ENCODE measurements around the gene DCLRE1B. TPM values are rescaled to one million over a fixed set of nuclear protein-coding genes. Genes with fewer than 3 reads are reported as not detected.

The DCLRE1B gene
- total RNA-seq, 4 donors from 2014 or later, result 3.2 to 9.2 (median 5.1) TPM

GRCh38 chr1:113913887-113914664 is 8.9 kb downstream of the DCLRE1B start:
- no peak overlapping the region for H3K4me3 ChIP-seq
- no peak overlapping the region for H3K27ac ChIP-seq
- 85 to 88% methylated on average over 4 to 5 of the region's 5 CpGs for WGBS, 2 donors (ENCODE audit: low coverage in 1 of 2)
- no peak for TF ChIP-seq POLR2AphosphoS5 (IDR thresholded peaks at IDR 0.05)
- TF ChIP-seq CTCF (IDR thresholded peaks at IDR 0.05), result no peak
- no peak for TF ChIP-seq EP300 (IDR thresholded peaks at IDR 0.05)
- no peak for TF ChIP-seq POLR2A (IDR thresholded peaks at IDR 0.05)
- H3K4me1 ChIP-seq, result peaks cover 3 to 17% (median 8%) of the 10 kb centered on the region in 3 donors
- no peak for ATAC-seq
- H3K27me3 ChIP-seq, result no peaks in the 10 kb centered on the region
- H3K9me3 ChIP-seq, result no peaks in the 10 kb centered on the region
- peaks cover 0 to 26% of the 10 kb centered on the region in 2 donors for H3K36me3 ChIP-seq

- Histone ChIP-seq H3K9me3 (no peaks in the 10 kb centered on the region), H3K27ac (no peak overlapping the region), H3K4me1 (peaks cover 3 to 15% (median 8%) of the 10 kb centered on the region in 3 donors), H3K4me3 (no peak overlapping the region), H3K36me3 (peaks cover 0 to 2% of the 10 kb centered on the region in 2 donors), H3K27me3 (no peaks in the 10 kb centered on the region)
- TF ChIP-seq CTCF (IDR thresholded peaks at IDR 0.05) (no peak), POLR2A (IDR thresholded peaks at IDR 0.05) (no peak), EP300 (IDR thresholded peaks at IDR 0.05) (no peak), POLR2AphosphoS5 (IDR thresholded peaks at IDR 0.05) (no peak)
- ATAC-seq, result no peak
- WGBS, 2 donors (ENCODE audit: low coverage in 1 of 2), result 100% methylated on average over 4 of the region's 5 CpGs; no CpG with 5 or more reads in 1 of the 2 donors
These were observed 11.8 kb downstream of the DCLRE1B start for GRCh38 chr1:113916974-113917373.

- no peak for ATAC-seq
- 83 to 85% methylated on average over 2 of the region's 2 CpGs for WGBS, 2 donors (ENCODE audit: low coverage in 1 of 2)
- H3K36me3 ChIP-seq, result no peaks in the 10 kb centered on the region
- peaks cover 3 to 9% (median 8%) of the 10 kb centered on the region in 3 donors for H3K4me1 ChIP-seq
- H3K4me3 ChIP-seq, result no peak overlapping the region
- H3K27ac ChIP-seq, result no peak overlapping the region
- no peaks in the 10 kb centered on the region for H3K9me3 ChIP-seq
- no peaks in the 10 kb centered on the region for H3K27me3 ChIP-seq
- TF ChIP-seq CTCF (IDR thresholded peaks at IDR 0.05), result no peak
- no peak for TF ChIP-seq POLR2AphosphoS5 (IDR thresholded peaks at IDR 0.05)
- TF ChIP-seq EP300 (IDR thresholded peaks at IDR 0.05), result no peak
- TF ChIP-seq POLR2A (IDR thresholded peaks at IDR 0.05), result no peak
These were observed 12.4 kb downstream of the DCLRE1B start for GRCh38 chr1:113917400-113918082.

- Histone ChIP-seq H3K27ac (no peak overlapping the region), H3K4me3 (no peak overlapping the region), H3K9me3 (no peaks in the 10 kb centered on the region), H3K4me1 (peaks cover under 1 to 2% (median 2%) of the 10 kb centered on the region in 3 donors), H3K36me3 (no peaks in the 10 kb centered on the region), H3K27me3 (no peaks in the 10 kb centered on the region)
- no peak for ATAC-seq
- TF ChIP-seq EP300 (IDR thresholded peaks at IDR 0.05) (no peak), CTCF (IDR thresholded peaks at IDR 0.05) (no peak), POLR2A (IDR thresholded peaks at IDR 0.05) (no peak), POLR2AphosphoS5 (IDR thresholded peaks at IDR 0.05) (no peak)
These were observed 13.1 kb downstream of the DCLRE1B start for GRCh38 chr1:113918243-113918642.

Measured in gastroesophageal sphincter (tissue), 4 donors.